Calu3 (cell line): ENCODE results near the gene SPG11. TPM values are rescaled to one million over a fixed set of nuclear protein-coding genes. Genes with fewer than 3 reads are reported as not detected.

Experiments
- BruUV-seq: library from RNA; stranded (reverse); fragments of 400-500 nt; replicated peaks from 2 replicates; lab custom pipeline; 2021; lab: Mats Ljungman, UMichigan
- CTCF ChIA-PET: fragments of 300-600 bp; sonication (Branson Sonifier 250); formaldehyde crosslinking; loops from one replicate; lab custom pipeline; 2022; ENCODE audit warnings: antibody characterized with exemption; lab: Charles Lee
- DNase-seq: peaks from one replicate; pipeline ENCODE4 v3.0.0; 2022
- H3K27ac Mint-ChIP-seq: one replicate; pipeline ENCODE4 v1.8.0; 2022; ENCODE audit warnings: mixed read lengths; ENCODE audit not compliant: unreplicated experiment
- H3K27me3 Mint-ChIP-seq: one replicate; pipeline ENCODE4 v1.8.0; 2022; ENCODE audit warnings: mixed read lengths; ENCODE audit not compliant: unreplicated experiment
- H3K36me3 Mint-ChIP-seq: one replicate; pipeline ENCODE4 v1.8.0; 2022; ENCODE audit warnings: mild to moderate bottlenecking, moderate library complexity, mixed read lengths; ENCODE audit not compliant: insufficient read depth, unreplicated experiment
- H3K4me1 Mint-ChIP-seq: one replicate; pipeline ENCODE4 v1.8.0; 2022; ENCODE audit warnings: mild to moderate bottlenecking, low read depth, mixed read lengths; ENCODE audit not compliant: unreplicated experiment
- H3K4me3 Mint-ChIP-seq: one replicate; pipeline ENCODE4 v1.8.0; 2022; ENCODE audit warnings: mild to moderate bottlenecking, low read depth, moderate library complexity, mixed read lengths; ENCODE audit not compliant: unreplicated experiment
- H3K9me3 Mint-ChIP-seq: one replicate; pipeline ENCODE4 v1.8.0; 2022; ENCODE audit warnings: low read depth, mixed read lengths; ENCODE audit not compliant: unreplicated experiment
- intact Hi-C: fragments of 100-400 bp; cut with micrococcal nuclease; formaldehyde crosslinking; loops from one replicate; pipeline ENCODE4 v1.10.0; 2022; ENCODE audit not compliant: unreplicated experiment
- total RNA-seq: library from RNA; stranded (reverse); gene quantifications from 2 replicates; pipeline ENCODE4 v1.2.3, GENCODE V29; 2022
- TF ChIP-seq, protein P1 (sequence below): fragments of 200-600 bp; IDR thresholded peaks from one replicate; pipeline ENCODE4 v1.8.0; 2022; ENCODE audit warnings: antibody characterized with exemption; ENCODE audit not compliant: unreplicated experiment

Gene SPG11
- total RNA-seq, 1 experiment from 2014 or later: 36.6 TPM

DNA sequence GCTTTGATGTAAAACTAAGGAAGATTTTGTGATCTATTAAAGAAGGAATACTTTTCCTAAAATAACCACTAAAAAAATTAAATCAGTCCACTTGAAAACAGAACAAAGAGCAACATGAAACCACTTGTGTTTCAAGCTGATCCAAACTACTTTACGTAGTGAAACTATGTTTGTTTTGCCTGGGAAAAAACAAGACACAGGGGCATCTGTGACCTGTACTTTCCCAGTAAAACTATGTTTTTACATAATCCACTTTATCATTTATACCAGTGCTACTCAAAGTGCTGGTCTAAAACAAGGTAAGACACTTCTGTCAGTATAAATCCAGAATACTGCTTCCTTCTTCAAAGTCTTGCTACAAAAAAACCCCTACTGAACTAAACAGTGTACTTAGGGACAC lies 56.7 kb downstream of the SPG11 start:
- intact Hi-C loops: no loop called here
- no peak overlapping the region for H3K4me3 Mint-ChIP-seq
- no peaks in the 10 kb centered on the region for H3K4me1 Mint-ChIP-seq
- no peaks in the 10 kb centered on the region for H3K36me3 Mint-ChIP-seq
- no peak for DNase-seq
- no peaks in the 10 kb centered on the region for H3K9me3 Mint-ChIP-seq
- TF ChIP-seq, protein P1, sequence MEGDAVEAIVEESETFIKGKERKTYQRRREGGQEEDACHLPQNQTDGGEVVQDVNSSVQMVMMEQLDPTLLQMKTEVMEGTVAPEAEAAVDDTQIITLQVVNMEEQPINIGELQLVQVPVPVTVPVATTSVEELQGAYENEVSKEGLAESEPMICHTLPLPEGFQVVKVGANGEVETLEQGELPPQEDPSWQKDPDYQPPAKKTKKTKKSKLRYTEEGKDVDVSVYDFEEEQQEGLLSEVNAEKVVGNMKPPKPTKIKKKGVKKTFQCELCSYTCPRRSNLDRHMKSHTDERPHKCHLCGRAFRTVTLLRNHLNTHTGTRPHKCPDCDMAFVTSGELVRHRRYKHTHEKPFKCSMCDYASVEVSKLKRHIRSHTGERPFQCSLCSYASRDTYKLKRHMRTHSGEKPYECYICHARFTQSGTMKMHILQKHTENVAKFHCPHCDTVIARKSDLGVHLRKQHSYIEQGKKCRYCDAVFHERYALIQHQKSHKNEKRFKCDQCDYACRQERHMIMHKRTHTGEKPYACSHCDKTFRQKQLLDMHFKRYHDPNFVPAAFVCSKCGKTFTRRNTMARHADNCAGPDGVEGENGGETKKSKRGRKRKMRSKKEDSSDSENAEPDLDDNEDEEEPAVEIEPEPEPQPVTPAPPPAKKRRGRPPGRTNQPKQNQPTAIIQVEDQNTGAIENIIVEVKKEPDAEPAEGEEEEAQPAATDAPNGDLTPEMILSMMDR: no peak
- H3K27ac Mint-ChIP-seq: no peak overlapping the region
- CTCF ChIA-PET: no interaction called here
- BruUV-seq: no TSS peak
- no peaks in the 10 kb centered on the region for H3K27me3 Mint-ChIP-seq

DNA sequence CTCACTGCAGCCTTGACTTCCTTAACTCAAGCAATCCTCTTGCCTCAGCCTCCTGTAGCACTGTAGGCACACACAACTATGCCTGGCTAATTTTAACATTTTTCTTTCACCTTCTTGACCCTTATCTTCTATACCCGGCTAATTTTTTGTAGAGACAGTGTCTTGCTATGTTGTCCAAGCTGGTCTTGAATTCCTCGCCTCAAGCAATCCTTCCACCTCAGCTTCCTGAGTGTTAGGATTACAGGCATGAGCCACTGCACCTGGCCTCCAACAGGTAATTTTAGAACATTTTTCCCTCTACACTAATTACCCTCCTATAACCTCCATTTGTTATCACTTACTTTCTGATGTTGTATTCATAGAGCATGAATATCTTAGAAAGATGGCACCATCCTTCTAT lies 60.3 kb downstream of the SPG11 start:
- H3K27ac Mint-ChIP-seq: no peak overlapping the region
- no TSS peak for BruUV-seq
- intact Hi-C loops: no loop called here
- no peak overlapping the region for H3K4me3 Mint-ChIP-seq
- DNase-seq: no peak
- H3K36me3 Mint-ChIP-seq: no peaks in the 10 kb centered on the region
- no peaks in the 10 kb centered on the region for H3K27me3 Mint-ChIP-seq
- no peaks in the 10 kb centered on the region for H3K9me3 Mint-ChIP-seq
- CTCF ChIA-PET: no interaction called here
- no peaks in the 10 kb centered on the region for H3K4me1 Mint-ChIP-seq
- TF ChIP-seq, protein P1: no peak

GRCh38 chr15:44598892-44599291 lies 64.6 kb downstream of the SPG11 start:
- Mint-ChIP-seq H3K4me3 (no peak overlapping the region), H3K27ac (no peak overlapping the region), H3K27me3 (no peaks in the 10 kb centered on the region), H3K36me3 (peaks cover 5% of the 10 kb centered on the region), H3K9me3 (no peaks in the 10 kb centered on the region), H3K4me1 (no peaks in the 10 kb centered on the region)
- BruUV-seq: no TSS peak
- CTCF ChIA-PET: no interaction called here
- TF ChIP-seq, protein P1: no peak
- no peak for DNase-seq
- intact Hi-C loops: no loop called here

DNA sequence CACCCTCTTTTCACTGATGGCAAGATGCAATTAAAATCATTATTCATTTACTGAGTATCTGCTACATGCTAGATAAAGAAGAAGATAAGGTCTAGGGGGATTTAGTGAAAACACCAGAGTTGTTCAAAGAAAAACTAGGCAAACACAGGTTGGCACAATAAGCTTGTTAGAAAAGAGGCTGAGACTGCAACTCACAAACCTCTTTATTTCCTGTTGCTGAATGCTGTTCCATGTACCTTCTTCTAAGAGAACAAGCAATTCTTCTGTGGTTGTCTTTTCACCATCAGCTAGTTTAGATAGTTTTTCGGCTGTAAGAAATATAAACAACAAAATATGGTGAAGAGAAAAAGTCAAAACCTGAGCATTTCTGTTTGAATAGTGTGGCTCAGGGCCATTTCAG lies 65.4 kb downstream of the SPG11 start:
- H3K27ac Mint-ChIP-seq: no peak overlapping the region
- intact Hi-C loops: no loop called here

More for the DNA sequence above, 65.4 kb downstream of the SPG11 start:
- TF ChIP-seq, protein P1: no peak
- Mint-ChIP-seq H3K4me3 (no peak overlapping the region), H3K9me3 (no peaks in the 10 kb centered on the region), H3K36me3 (peaks cover 5% of the 10 kb centered on the region), H3K27me3 (no peaks in the 10 kb centered on the region), H3K4me1 (no peaks in the 10 kb centered on the region)
- DNase-seq: no peak
- CTCF ChIA-PET: interaction anchor here (0.7 kb wide), 1 partner anchor 59 kb away, joined by 3 read pairs; no protein-coding TSS in a partner anchor
- BruUV-seq: no TSS peak
